GM21447 (cell line): ENCODE measurements around the gene AKAP7.
"Not testable (repeated sequence)": the region's sequence is repeated elsewhere in the genome, so short reads cannot be mapped to it uniquely, and the experiment has no call there.

Experiments used
- ATAC-seq: cut with Tn5 transposase; IDR thresholded peaks from one replicate; pipeline ENCODE4 v1.9.1; 2021; ENCODE audit not compliant: unreplicated experiment

Gene AKAP7

GRCh38 chr6:131135244-131136020 lies at the start of gene AKAP7:
TSS of gene AKAP7 (plus strand) at chr6:131135467. CDS start at chr6:131135764, 297 bp downstream.
- ATAC-seq = peak; percentile 70

- ATAC-seq = not testable (repeated sequence)
Observed at GRCh38 chr6:131090339-131090738, 44.9 kb upstream of the AKAP7 start.

GRCh38 chr6:131091944-131092343 lies 43.3 kb upstream of the AKAP7 start:
- not testable (repeated sequence) for ATAC-seq

GRCh38 chr6:131093334-131093733 lies 41.9 kb upstream of the AKAP7 start:
- ATAC-seq = no peak

- ATAC-seq = no peak
Observed at GRCh38 chr6:131096786-131097185, 38.5 kb upstream of the AKAP7 start.

GRCh38 chr6:131101911-131102680 lies 33.2 kb upstream of the AKAP7 start:
- no peak for ATAC-seq

GRCh38 chr6:131103296-131103695 lies 32.0 kb upstream of the AKAP7 start:
- ATAC-seq = no peak

GRCh38 chr6:131103901-131104300 lies 31.4 kb upstream of the AKAP7 start:
- ATAC-seq = no peak

- ATAC-seq = no peak
Observed at GRCh38 chr6:131107151-131107550, 28.1 kb upstream of the AKAP7 start.

- no peak for ATAC-seq
Observed at GRCh38 chr6:131112249-131112648, 23.0 kb upstream of the AKAP7 start.

GRCh38 chr6:131115651-131116050 lies 19.6 kb upstream of the AKAP7 start:
- no peak for ATAC-seq

- no peak for ATAC-seq
Observed at GRCh38 chr6:131116321-131116720, 18.9 kb upstream of the AKAP7 start.

GRCh38 chr6:131116755-131117360 lies 18.4 kb upstream of the AKAP7 start:
- no peak for ATAC-seq

GRCh38 chr6:131117878-131118277 lies 17.4 kb upstream of the AKAP7 start:
- peak; percentile 51 for ATAC-seq

- no peak for ATAC-seq
Observed at GRCh38 chr6:131122007-131122406, 13.3 kb upstream of the AKAP7 start.

GRCh38 chr6:131122516-131122915 lies 12.8 kb upstream of the AKAP7 start:
- ATAC-seq = no peak

GRCh38 chr6:131124336-131125071 lies 10.8 kb upstream of the AKAP7 start:
- ATAC-seq = no peak

GRCh38 chr6:131125431-131125830 lies 9.8 kb upstream of the AKAP7 start:
- no peak for ATAC-seq

GRCh38 chr6:131129689-131130553 lies 5.3 kb upstream of the AKAP7 start:
- ATAC-seq = no peak

GRCh38 chr6:131130554-131130940 lies 4.7 kb upstream of the AKAP7 start:
- no peak for ATAC-seq
